ENCODE measurements around the gene SEC61A2. TPM values are rescaled to one million over a fixed set of nuclear protein-coding genes. Genes with fewer than 3 reads are reported as not detected.
"Not testable (repeated sequence)": the region's sequence is repeated elsewhere in the genome, so short reads cannot be mapped to it uniquely, and the experiment has no call there.

The SEC61A2 gene
- 6.1 and 17.4 TPM in 2 replicates for total RNA-seq (2014; rRNA removed; shearing (Covaris generic))

DNA sequence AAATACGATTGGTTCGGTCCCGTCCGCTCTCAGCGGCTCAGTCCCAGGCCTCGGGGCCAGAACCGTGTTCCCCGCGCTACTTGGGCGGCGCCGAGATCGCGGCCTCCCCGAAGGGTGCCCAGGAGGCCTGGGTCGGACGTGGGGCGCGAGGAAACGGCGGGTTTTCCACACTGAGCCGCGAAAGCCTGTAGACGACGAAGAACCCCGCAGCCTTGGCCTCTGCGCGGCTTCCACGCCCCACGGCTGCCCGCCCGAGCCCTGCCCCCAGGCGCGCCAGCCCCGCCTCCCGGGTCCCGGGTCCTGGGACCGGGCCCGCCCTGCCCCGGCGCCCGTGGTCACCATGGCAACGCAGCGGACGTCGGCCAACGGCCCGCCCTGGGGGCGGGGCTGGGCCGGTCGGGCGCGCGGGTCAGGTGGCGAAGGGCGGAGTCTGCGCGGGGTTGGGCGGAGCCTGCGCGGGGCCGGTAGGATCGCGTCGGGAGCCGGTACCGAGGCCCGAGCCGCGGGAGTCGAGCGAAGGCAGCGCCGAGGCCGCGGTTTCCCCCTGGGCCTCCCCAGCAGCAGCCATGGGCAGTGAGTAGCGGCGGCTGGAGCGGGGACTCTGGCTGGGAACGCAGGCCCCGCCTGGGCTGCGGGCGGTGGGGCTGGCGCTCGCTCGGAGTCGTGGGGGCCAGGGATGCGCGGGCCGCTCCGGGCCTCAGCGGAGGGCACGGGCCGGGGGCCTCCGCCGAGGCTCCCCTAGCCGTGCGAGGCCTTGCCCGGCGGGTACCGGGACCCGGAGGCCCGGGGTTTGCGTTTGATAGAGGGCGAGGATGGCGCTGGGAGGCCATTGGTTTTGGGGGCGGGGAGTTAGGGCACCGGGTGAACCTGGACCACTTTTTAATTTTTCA, at the start of gene SEC61A2:
Gene SEC61A2 (plus strand): TSS at position 456 of the 890 bp plus-strand sequence. CDS start 111 bp downstream, at position 567.
- DNase-seq (ENCODE audit: low spot score), result peak; percentile 66

GRCh38 chr10:12081470-12081869, 48.0 kb upstream of the SEC61A2 start:
- no peak for DNase-seq (ENCODE audit: low spot score)

DNA sequence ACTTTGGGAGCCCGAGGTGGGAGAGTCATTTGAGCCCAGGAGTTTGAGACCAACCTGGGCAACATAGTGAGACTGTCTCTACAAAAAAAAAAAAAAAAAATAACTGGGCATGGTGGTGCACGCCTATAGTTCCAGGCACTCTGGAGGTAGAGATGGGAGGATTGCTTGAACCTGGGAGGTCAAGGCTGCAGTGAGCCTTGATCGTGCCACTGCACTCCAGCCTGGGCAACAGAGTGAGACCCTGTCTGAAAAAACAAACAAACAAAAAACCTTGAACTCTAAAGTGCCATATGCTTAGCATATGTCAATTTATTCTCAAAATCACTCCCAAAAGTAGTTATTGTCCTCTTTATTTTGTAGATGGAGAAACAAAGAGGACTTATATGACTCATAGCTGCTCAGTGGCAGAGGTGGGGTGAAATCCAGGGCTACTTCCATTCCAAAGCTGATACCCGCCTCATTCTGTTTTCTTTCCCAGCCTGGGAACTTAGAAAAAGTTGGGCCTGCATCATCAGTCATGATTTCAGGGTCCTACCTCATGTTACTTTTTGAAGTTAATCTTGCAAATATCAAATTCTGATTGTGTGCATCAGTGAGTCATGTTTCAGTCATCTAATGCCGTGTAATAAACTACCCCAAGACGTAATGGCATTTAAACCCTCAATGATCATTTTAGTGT, 47.5 kb upstream of the SEC61A2 start:
- DNase-seq (ENCODE audit: low spot score), result peak; percentile 72

- no peak for DNase-seq (ENCODE audit: low spot score)
These were observed 40.6 kb upstream of the SEC61A2 start for GRCh38 chr10:12088919-12089318.

GRCh38 chr10:12091421-12091820, 38.1 kb upstream of the SEC61A2 start:
- no peak for DNase-seq (ENCODE audit: low spot score)

- DNase-seq (ENCODE audit: low spot score), result not testable (repeated sequence)
These were observed 32.1 kb upstream of the SEC61A2 start for GRCh38 chr10:12097361-12097760.

DNA sequence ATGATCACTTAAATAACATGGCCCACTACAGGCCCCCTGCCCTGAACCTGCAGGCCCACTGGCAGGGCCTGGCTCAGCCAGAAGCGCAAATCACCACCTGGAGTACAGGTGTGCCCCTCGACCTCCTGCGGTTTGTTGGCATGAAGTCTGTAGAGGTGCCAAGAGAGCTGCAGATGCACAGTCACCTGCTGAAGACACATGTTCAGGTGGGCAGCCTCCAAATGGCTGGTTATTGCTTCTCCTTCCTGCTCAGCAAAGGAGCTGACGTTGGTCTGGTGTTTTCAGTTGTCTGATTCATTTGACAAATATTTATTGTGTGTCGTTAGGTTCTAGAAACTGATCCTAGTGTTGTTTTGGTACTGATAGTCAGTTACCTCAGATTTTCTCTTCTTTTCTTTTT, 31.7 kb upstream of the SEC61A2 start:
- no peak for DNase-seq (ENCODE audit: low spot score)

GRCh38 chr10:12098966-12099365, 30.5 kb upstream of the SEC61A2 start:
- DNase-seq (ENCODE audit: low spot score), result no peak

GRCh38 chr10:12103802-12104201, 25.7 kb upstream of the SEC61A2 start:
- no peak for DNase-seq (ENCODE audit: low spot score)

DNA sequence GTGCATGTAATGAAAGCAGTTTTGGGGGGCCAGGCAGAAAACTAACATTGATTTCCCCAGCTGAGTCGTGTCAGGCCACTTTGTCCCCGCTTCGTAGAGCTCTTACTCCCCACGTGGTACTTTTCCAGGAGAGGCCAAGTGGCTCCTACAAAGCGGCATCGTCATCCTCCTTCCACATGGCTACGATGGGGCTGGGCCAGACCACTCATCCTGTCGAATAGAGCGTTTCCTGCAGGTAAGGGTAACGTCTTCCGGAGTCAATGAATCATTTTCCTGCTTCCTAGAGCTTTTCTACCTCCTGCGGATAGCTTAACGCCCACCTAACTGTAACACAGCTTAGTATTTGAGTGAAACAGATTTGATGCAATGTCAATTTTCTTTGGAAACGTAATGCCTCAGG, 21.7 kb upstream of the SEC61A2 start:
- DNase-seq (ENCODE audit: low spot score), result no peak

DNA sequence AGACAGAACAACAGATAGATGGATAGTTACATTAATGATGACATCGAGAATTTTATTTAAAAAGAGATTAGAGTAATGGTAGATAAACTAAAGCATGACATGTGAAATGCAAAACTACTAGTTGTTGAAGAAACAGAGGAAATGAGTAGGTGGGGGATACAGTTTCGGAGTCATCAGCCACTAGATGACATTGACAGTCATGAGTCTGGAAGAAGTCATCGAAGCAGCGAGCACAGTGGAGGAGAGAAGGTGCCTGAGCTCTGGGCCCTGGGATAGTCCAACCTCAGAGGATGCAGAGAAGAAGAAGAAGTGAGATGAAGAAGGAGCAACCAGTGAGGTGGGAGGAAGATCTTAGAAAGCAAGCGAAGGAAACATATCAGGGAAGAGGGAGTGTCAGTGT, 20.2 kb upstream of the SEC61A2 start:
- DNase-seq (ENCODE audit: low spot score), result no peak

DNA sequence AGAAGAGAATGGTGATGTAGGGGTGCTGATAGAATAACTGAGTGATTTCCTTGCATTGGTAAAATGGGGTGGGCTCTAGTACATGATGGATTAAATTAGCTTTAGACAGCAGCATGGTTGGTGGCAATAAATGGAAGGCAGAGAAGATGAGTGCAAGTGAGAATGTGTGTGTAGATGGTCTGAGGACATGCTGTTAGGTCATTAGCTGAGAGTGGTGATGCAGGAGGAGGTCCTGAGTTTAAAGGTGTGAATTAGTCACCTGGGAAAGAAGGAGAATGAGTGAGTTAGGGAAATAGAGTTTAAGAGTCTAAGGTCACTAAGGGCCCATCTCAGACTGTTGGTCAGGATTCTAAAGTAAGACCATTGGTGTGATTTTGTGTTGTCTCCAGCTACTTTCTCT, 17.9 kb upstream of the SEC61A2 start:
- DNase-seq (ENCODE audit: low spot score), result no peak

- no peak for DNase-seq (ENCODE audit: low spot score)
These were observed 15.8 kb upstream of the SEC61A2 start for GRCh38 chr10:12113627-12114026.

- no peak for DNase-seq (ENCODE audit: low spot score)
These were observed 7.8 kb upstream of the SEC61A2 start for GRCh38 chr10:12121673-12122072.

- DNase-seq (ENCODE audit: low spot score), result peak; percentile 69
These were observed 878 bp downstream of the SEC61A2 start for GRCh38 chr10:12130237-12130872.

DNA sequence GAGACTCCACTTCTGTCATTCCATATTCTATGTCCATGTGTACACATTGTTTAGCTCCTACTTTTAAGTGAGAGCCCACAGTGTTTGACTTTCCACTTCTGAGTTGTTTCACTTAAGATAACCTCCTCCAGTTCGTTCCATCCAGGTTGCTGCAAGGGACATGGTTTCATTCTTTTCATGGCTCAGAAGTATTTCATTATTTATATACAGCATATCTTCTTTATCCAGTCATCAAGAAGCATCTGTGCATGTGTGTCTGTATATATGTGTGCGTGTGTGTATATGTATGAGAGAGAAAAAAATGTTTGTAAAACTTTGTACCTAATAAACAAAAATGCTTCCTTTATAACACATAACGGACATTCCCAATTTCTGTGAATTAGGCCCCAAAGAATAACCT, 6.2 kb downstream of the SEC61A2 start:
- no peak for DNase-seq (ENCODE audit: low spot score)

DNA sequence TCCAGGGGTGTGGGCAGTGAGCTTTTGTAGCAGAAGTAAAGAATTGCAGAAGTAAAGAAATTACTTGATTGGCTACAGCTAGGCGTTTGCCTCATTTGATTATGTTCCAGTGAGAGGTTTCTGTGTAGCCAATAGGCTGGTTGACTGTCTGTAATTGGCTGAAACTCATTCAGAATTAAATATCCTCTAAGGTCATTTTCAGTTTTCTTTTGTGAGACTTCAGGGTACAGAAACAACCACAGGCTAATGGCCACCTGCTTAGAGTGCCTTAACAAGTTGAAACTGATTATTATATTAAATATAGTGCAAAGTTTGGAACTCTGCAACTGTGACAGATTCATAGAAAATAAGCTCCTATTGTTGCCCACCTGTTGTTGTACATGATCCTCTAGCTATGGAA, 10.6 kb downstream of the SEC61A2 start:
- DNase-seq (ENCODE audit: low spot score), result no peak

- no peak for DNase-seq (ENCODE audit: low spot score)
These were observed 15.1 kb downstream of the SEC61A2 start for GRCh38 chr10:12144538-12144937.

GRCh38 chr10:12150163-12150562, 20.7 kb downstream of the SEC61A2 start:
- no peak for DNase-seq (ENCODE audit: low spot score)

DNA sequence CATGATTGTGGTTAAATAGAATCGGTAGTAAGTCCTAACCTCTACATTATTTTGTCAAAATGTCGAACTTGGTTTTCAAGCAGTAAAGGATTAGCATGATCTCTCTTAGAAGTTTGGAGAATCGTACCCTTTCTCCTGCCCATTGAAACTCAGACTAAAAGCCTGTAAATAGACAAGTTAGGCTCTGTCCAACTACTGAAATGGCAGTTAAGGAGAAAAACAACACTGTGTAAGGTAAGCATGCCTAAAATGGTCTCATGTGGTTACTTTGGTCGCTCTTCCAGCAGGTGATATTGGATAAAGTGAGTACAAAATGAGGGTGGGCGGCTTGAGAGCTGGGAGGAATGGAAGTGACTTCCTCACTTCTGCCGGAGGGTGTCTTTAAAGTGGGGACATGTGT, 25.0 kb downstream of the SEC61A2 start:
- no peak for DNase-seq (ENCODE audit: low spot score)

GRCh38 chr10:12156367-12157123, 27.1 kb downstream of the SEC61A2 start:
- DNase-seq (ENCODE audit: low spot score), result no peak

GRCh38 chr10:12158111-12158510, 28.6 kb downstream of the SEC61A2 start:
- no peak for DNase-seq (ENCODE audit: low spot score)

All from A172 (cell line).